Measurements from ENCODE around the gene ABCA4.

The ABCA4 gene

DNA sequence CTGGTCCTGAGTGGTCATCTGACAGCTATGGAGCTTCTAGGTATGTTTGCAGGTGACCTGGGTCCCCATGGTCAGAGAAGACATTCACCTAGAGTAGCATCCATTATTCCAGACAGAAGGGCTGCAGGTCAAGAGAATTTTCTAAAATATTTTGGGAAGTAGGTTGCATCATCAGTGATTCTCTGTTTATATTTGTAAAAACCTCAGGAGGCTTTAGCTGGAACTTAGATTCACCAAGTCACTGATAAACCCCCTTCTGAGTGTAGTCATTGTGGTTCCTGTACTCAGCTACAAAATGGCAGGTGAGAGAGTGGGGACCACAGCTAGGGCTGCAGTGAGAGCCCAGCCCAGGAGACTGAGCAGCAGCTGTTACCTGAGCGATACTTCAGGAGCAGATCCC lies 78.6 kb downstream of the ABCA4 start:
- Mint-ChIP-seq H3K4me1 (no peaks in the 10 kb centered on the region), H3K27ac (no peak overlapping the region), H3K9me3 (no peaks in the 10 kb centered on the region), H3K36me3 (no peaks in the 10 kb centered on the region), H3K27me3 (peaks cover 16% of the 10 kb centered on the region), H3K4me3 (no peak overlapping the region)

GRCh38 chr1:94039871-94040569 lies 80.9 kb downstream of the ABCA4 start:
- Mint-ChIP-seq H3K27ac (peak overlapping the region; percentile 14), H3K4me3 (no peak overlapping the region), H3K27me3 (peaks cover 23% of the 10 kb centered on the region), H3K9me3 (no peaks in the 10 kb centered on the region), H3K4me1 (no peaks in the 10 kb centered on the region), H3K36me3 (no peaks in the 10 kb centered on the region)

- Mint-ChIP-seq H3K27ac (peak overlapping the region; percentile 69), H3K4me1 (no peaks in the 10 kb centered on the region), H3K36me3 (no peaks in the 10 kb centered on the region), H3K9me3 (no peaks in the 10 kb centered on the region), H3K4me3 (no peak overlapping the region), H3K27me3 (peaks cover 23% of the 10 kb centered on the region)
Measured at GRCh38 chr1:94039514-94039870, 81.5 kb downstream of the ABCA4 start.

- no peak overlapping the region for H3K27ac Mint-ChIP-seq
- H3K4me1 Mint-ChIP-seq, result no peaks in the 10 kb centered on the region
- H3K4me3 Mint-ChIP-seq, result no peak overlapping the region
- no peaks in the 10 kb centered on the region for H3K9me3 Mint-ChIP-seq
- H3K27me3 Mint-ChIP-seq, result peaks cover 21% of the 10 kb centered on the region
- no peaks in the 10 kb centered on the region for H3K36me3 Mint-ChIP-seq
Measured at GRCh38 chr1:94038511-94038910, 82.4 kb downstream of the ABCA4 start.

DNA sequence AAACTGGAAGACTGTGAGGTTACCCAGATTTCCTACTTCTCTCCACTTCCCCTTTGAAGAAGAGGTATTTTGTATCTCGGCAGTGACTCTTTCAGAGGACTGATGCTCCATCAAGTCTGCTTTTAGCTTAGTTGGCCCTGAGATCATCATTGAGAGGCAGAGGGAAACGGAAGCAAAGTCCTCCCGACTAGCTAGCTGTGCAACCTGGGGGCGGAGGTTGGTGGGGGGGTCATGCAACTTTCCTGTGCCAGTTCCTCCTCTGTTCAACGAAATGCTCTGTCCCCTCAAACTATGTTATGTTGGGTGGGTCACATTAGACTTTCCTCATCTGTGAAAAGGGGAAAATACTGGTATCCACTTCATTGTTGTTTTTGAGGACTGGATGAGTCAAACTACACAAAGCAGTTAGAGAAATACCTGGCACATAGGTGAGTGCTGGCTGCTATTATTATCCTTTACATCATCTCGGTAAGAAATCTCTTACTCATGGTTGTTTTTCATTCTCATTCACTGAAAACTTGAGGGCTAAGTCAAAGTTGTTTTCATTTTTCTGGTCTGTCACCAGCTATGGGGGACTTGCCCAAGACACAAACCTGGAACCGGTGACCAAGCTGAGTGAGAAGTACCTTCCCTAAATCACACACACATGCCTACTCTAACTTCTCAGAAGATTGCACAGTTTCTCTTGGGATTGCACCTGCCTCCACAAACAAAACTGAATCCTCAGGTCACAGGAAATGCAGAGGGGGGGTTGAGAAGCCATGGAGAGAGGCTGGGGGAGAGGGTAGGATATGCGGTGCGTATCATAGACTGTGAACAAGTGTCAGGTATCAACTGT lies 83.3 kb downstream of the ABCA4 start:
- Mint-ChIP-seq H3K27ac (no peak overlapping the region), H3K9me3 (no peaks in the 10 kb centered on the region), H3K36me3 (no peaks in the 10 kb centered on the region), H3K27me3 (peaks cover 21% of the 10 kb centered on the region), H3K4me1 (no peaks in the 10 kb centered on the region), H3K4me3 (no peak overlapping the region)

DNA sequence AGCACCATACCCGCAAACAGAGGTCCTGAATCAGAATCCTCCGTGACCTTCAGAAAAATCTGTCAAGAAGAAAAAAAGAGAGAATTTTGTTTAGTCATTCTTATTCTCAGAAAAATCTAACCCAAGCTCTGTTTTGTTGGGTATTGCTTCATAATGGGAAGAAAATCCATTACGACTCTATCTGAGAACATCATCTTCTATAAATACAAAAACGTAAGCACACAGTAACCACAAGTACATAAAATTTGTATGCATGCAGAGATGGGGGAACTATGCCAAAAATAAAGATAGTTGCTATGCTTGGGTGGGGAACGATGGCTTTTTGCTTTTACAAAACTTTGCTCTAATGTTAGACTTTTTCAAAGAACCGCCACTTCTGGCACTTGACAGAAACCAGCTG lies 84.2 kb downstream of the ABCA4 start:
- H3K27ac Mint-ChIP-seq, result no peak overlapping the region
- no peak overlapping the region for H3K4me3 Mint-ChIP-seq
- H3K36me3 Mint-ChIP-seq, result no peaks in the 10 kb centered on the region
- no peaks in the 10 kb centered on the region for H3K9me3 Mint-ChIP-seq
- no peaks in the 10 kb centered on the region for H3K4me1 Mint-ChIP-seq
- peaks cover 19% of the 10 kb centered on the region for H3K27me3 Mint-ChIP-seq

DNA sequence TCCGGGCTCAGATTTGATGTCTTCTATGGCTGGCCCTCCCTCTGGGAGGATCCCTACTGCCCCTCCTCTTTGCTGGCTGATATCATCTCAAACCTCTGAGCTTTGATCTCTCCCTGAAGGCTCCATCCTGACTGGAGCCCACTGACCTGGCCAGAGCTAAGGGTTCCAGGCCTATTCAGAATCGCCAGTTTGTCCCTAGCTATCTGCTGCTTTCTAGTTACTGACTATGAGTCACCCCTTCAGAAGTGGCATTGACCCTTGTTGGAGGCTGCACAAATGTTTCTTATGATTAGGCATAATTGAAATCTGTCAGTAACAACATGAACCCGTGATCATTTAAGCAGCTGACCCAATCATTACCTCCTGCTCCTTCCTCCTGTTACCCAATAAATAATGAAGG lies 87.1 kb downstream of the ABCA4 start:
- Mint-ChIP-seq H3K27me3 (peaks cover 7% of the 10 kb centered on the region), H3K4me3 (no peak overlapping the region), H3K27ac (no peak overlapping the region)

DNA sequence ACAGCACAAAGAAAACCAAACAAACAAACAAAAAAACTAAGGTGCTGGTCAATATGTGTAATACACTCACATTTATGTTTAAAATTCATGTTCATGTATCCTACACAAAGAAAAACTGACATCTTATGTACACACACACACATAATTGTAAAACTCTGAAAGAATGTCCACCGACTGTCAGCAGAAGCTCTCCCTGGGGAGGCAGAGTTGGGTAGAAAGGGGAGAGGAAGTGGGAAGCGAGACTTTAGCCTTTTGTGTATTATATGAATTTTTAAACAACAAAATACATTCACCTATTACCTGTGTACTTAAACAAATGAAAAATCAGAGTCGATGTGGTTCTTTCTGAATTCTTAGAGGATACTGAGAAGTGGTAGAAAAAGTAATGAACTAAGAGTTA lies 88.3 kb downstream of the ABCA4 start:
- Mint-ChIP-seq H3K9me3 (no peaks in the 10 kb centered on the region), H3K27me3 (peaks cover 7% of the 10 kb centered on the region), H3K4me3 (no peak overlapping the region), H3K36me3 (no peaks in the 10 kb centered on the region), H3K27ac (no peak overlapping the region), H3K4me1 (no peaks in the 10 kb centered on the region)

More for the DNA sequence above, 87.1 kb downstream of the ABCA4 start:
- H3K9me3 Mint-ChIP-seq, result no peaks in the 10 kb centered on the region
- no peaks in the 10 kb centered on the region for H3K4me1 Mint-ChIP-seq
- no peaks in the 10 kb centered on the region for H3K36me3 Mint-ChIP-seq

DNA sequence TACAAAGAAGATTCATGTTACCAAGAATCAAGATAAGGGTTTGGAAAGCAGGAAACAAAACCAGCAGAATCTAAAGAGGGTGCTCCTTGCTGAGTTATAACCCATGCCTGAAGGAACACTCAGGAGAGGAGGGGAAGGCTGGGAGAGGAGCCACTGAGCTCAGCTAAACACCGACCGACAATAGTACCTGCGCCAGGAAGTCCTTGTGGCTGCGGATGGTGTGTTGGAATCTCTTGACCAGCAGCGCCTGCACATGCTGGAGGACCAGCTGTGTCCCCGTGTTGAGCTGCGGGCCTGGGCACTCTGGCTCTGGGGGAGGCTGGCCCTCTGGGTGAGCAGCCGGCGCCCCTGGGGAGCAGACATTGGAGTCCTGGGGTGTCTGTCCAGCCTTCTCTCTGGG lies 89.4 kb downstream of the ABCA4 start:
- Mint-ChIP-seq H3K27ac (no peak overlapping the region), H3K4me3 (no peak overlapping the region), H3K9me3 (no peaks in the 10 kb centered on the region), H3K36me3 (no peaks in the 10 kb centered on the region), H3K4me1 (no peaks in the 10 kb centered on the region), H3K27me3 (no peaks in the 10 kb centered on the region)

DNA sequence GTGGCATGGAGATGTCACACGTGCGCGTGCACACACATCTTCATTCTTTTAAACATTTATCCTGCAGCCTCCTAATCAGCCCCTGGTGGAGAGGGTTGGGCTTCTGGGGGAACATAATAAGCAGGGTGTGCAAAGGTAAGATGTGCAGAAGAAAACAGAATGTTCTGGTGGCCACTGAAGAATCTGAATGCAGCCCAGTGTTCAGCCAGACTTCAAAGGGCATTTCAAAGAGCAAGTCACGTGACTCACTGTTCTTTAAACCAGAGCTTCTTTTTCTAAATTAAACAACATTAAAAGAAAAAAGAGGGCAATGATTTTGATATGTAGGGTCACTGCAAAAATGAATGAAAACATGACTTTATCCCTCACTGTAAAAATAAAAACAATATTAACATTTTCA lies 89.8 kb downstream of the ABCA4 start:
- H3K9me3 Mint-ChIP-seq, result no peaks in the 10 kb centered on the region
- no peak overlapping the region for H3K4me3 Mint-ChIP-seq
- no peak overlapping the region for H3K27ac Mint-ChIP-seq
- no peaks in the 10 kb centered on the region for H3K4me1 Mint-ChIP-seq
- H3K27me3 Mint-ChIP-seq, result no peaks in the 10 kb centered on the region
- H3K36me3 Mint-ChIP-seq, result no peaks in the 10 kb centered on the region

DNA sequence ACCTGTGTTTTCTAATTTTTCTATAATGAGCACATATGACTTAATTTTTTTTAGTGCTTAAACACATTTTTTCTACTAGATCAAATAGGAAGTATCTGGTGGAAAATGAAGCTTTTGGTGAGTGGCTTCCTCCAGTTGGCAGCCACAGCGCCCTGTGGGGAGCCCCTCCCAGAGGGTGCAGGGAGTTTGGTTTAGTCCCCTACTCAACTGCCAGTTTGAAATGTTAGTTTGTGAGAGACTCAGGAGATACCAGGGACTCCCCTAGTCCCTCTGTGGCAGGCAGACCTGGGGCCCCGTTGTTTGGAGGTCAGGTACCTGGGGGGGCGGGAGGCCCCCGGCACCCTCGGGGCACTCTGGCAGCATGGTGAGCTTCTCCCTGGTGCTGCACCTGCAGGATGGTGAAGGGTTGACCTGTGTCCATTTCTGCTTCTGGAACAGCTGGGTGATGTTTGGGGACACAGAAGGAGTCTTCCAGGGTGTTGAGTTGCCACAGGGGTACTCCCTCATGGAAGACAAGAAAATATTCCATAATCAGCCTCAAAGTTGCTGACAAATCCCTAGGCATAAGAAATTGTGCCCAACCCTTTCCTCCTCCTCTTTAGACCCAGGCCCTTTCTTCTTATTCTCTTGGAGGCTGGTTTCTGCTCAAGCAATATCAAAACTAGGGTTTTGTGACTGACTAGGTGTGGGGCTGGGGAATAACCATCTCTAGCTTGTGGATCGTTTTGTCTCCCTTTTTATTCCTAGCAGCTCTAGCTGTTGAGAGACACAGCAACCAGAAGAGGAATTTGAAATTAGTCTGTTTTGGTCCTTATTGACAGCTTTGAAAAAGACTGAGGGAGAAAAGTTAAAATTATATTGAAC lies 91.6 kb downstream of the ABCA4 start:
- Mint-ChIP-seq H3K27me3 (peaks cover 4% of the 10 kb centered on the region), H3K27ac (no peak overlapping the region), H3K4me1 (no peaks in the 10 kb centered on the region), H3K9me3 (no peaks in the 10 kb centered on the region), H3K4me3 (no peak overlapping the region), H3K36me3 (no peaks in the 10 kb centered on the region)

- Mint-ChIP-seq H3K27ac (no peak overlapping the region), H3K27me3 (peaks cover 4% of the 10 kb centered on the region), H3K4me1 (no peaks in the 10 kb centered on the region), H3K9me3 (no peaks in the 10 kb centered on the region), H3K36me3 (no peaks in the 10 kb centered on the region), H3K4me3 (no peak overlapping the region)
Measured at GRCh38 chr1:94027721-94028515, 93.0 kb downstream of the ABCA4 start.

DNA sequence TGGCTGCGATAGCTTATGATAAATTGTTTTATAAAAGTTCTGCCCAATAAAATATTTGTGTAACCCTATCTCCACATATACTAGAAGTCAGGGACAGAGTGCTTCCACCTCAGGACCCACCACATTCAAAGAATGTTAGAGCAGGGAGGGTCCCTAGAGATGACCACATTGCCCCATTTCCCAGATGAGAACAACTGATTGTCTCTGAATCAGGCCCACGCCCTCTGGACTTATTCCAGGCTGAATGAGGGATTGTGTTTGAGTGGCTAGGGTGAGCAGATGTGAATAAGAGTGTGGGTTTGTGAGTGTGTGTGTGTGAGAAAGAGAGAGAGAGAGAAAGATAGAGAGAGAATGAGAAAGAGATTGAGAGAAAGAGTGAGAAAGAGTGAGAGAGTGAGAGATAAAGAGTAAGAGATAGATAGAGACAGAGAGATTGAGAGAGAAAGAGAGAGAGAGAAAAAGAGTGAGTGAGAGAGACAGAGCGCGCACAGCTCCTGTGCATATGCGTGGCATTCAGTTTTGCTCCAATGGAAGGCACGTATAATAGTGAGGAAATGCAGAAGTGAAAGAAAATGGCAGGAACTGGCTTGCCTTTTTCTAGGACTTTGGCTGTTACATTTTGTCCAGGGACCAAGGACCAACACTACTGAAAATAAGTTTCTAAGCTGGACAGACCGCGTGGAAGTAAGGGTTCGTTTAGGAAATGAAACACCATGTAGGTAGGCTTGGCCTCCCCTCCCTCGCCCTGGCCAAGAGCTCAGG lies 94.1 kb downstream of the ABCA4 start:
- no peaks in the 10 kb centered on the region for H3K36me3 Mint-ChIP-seq
- H3K27ac Mint-ChIP-seq, result no peak overlapping the region
- H3K9me3 Mint-ChIP-seq, result no peaks in the 10 kb centered on the region
- no peaks in the 10 kb centered on the region for H3K4me1 Mint-ChIP-seq
- peaks cover 4% of the 10 kb centered on the region for H3K27me3 Mint-ChIP-seq
- no peak overlapping the region for H3K4me3 Mint-ChIP-seq

- Mint-ChIP-seq H3K27ac (no peak overlapping the region), H3K9me3 (no peaks in the 10 kb centered on the region), H3K27me3 (peaks cover 4% of the 10 kb centered on the region), H3K4me1 (peaks cover 3% of the 10 kb centered on the region), H3K36me3 (no peaks in the 10 kb centered on the region), H3K4me3 (no peak overlapping the region)
Measured at GRCh38 chr1:94025383-94026340, 95.3 kb downstream of the ABCA4 start.

Data from activated naive CD4-positive, alpha-beta T cell treated with anti-CD3 and anti-CD28 coated beads, Interleukin-2, amount 50 U/mL, for 24 hours (primary cell).